AG09319 (cell line): ENCODE measurements around the gene VGF.
"Not testable (repeated sequence)": the region's sequence is repeated elsewhere in the genome, so short reads cannot be mapped to it uniquely, and the experiment has no call there.

ENCODE experiments used
- DNase-seq: peaks from one replicate; pipeline ENCODE4 v3.0.0-alpha.2; 2010; ENCODE audit warnings: low read depth; ENCODE audit errors: extremely low read depth
- CTCF ChIP-seq: IDR thresholded peaks from 2 replicates; pipeline ENCODE4 v1.5.1; 2011; ENCODE audit warnings: low read depth, mild to moderate bottlenecking, inconsistent platforms, low read length, moderate library complexity

Gene VGF

GRCh38 chr7:101205901-101206664, 40.7 kb upstream of the VGF start:
- no peak for DNase-seq
- TF ChIP-seq CTCF: no peak

DNA sequence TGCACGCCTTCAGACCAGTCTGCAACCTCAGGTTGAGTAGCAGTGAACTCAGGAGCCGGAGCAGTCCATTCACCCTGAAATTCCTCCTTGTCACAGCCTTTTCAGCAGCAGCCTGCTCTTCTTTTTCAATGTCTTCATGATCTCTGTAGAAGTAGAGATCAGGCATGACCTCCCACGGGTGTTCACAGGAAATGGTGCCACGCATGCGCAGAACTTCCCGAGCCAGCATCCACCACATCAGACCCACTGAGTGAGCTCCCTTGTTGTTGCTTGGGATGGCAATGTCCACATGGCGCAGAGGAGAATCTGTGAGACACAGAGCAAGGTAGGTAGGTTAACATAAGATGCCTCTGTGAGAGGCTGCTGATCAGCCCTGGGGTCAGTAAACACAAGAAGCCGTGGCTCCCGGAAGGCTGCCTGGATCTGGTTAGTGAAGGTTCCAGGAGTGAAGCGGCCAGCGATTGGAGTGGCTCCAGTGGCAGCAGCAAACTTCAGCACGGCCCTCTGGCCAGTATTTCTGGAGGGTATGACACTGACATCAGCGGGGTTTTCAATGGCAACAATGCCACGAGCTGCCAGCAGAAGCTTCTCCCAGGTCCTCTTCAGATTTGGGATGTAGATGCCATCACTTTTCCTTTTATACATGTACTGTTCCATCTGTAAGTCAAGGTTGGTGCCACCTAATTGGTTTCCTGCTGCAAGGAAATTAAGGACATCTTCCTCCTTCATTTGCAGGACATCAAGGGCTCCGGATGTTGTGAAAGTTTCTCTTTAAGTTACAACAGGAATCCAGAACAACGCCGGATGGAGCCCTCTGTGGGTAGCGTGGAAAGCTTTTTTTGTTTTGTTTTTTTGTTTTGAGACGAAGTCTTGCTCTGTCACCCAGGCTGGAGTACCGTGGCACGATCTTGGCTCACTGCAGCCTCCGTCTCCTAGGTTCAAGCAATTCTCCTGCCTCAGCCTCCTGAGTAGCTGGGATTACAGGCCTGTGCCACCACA, 38.7 kb upstream of the VGF start:
- DNase-seq: not testable (repeated sequence)

DNA sequence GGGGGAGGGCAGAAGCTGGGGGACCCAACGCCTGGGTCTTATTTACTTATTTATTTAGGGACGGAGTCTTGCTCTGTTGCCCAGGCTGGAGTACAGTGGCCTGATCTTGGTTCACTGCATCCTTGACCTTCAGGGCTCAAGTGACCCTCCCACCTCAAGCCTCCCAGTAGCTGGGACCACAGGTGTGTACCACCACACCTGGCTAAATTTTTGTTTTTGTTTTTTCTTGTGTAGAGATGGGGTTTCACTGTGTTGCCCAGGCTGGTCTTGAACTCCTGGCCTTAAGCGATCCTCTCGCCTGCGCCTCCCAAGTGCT, 37.2 kb upstream of the VGF start:
- TF ChIP-seq CTCF: no peak
- no peak for DNase-seq

GRCh38 chr7:101201695-101202602, 36.6 kb upstream of the VGF start:
- DNase-seq: no peak

GRCh38 chr7:101200862-101201599, 35.7 kb upstream of the VGF start, which contains the start of gene MOGAT3:
Gene MOGAT3 (minus strand): TSS chr7:101201036. CDS start chr7:101200854, 182 bp downstream.
- TF ChIP-seq CTCF: no peak
- no peak for DNase-seq

More at GRCh38 chr7:101201695-101202602, 36.6 kb upstream of the VGF start:
- no peak for TF ChIP-seq CTCF

DNA sequence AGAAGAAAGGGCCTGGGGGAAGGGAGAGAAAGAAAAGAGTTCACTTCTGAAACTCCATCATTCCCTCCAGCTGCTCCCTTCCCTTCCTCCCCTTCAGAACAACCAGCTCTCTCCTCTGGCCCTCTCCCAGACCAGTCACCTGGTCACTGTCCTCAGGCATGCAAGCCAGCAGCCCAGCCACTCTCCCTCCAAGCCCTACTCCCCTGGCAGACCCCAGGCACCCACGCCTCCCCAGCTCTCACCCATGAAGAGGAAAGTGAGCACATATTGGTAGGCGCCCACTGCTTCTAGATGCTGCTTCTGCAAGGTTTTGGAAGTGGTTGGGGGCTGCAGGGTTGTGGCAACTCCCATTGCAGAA, 35.1 kb upstream of the VGF start:
- DNase-seq: no peak
- TF ChIP-seq CTCF: no peak

DNA sequence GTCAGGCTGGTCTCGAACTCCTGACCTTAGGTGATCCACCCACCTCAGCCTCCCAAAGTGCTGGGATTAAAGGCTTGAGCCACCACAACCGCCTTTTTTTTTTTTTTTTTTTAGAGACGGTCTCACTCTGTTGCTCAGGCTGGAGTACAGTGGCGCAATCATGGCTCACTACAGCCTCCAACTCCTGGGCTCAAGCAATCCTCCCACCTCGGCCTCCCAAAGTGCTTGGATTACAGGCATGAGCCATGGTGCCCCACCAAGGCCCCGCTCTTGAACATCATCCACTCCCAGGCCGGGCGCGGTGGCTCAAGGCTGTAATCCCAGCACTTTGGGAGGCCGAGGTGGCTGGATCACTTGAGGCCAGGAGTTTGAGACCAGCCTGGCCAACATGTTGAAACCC, 34.2 kb upstream of the VGF start:
- DNase-seq: not testable (repeated sequence)
